ENCODE measurements around the gene TTC39B.

GRCh38 chr9:15157381-15157780 lies 149.6 kb downstream of the TTC39B start:
- TF ChIP-seq CTCF (IDR thresholded peaks at IDR 0.05), result no peak
- TF ChIP-seq EZH2 (IDR thresholded peaks at IDR 0.05), result no peak

Measured in neural progenitor cell (in vitro differentiated cells).